GM12891 (cell line): ENCODE measurements around the gene FOXN3.
"Not testable (repeated sequence)": the region's sequence is repeated elsewhere in the genome, so short reads cannot be mapped to it uniquely, and the experiment has no call there.

Source experiments
- POLR2A ChIP-seq: IDR thresholded peaks from 2 replicates; pipeline ENCODE4 v1.6.1; 2011; ENCODE audit warnings: low read depth, low read length, control low read depth
- POLR2AphosphoS5 ChIP-seq: IDR thresholded peaks from 2 replicates; pipeline ENCODE4 v1.6.1; 2011; ENCODE audit warnings: low read depth, low read length, control low read depth
- SPI1 ChIP-seq: IDR thresholded peaks from 2 replicates; pipeline ENCODE4 v1.6.1; 2011; ENCODE audit warnings: low read depth, low read length, control low read depth
- TAF1 ChIP-seq: IDR thresholded peaks from 2 replicates; pipeline ENCODE4 v1.6.1; 2011; ENCODE audit warnings: low read depth, low read length, control low read depth

DNA sequence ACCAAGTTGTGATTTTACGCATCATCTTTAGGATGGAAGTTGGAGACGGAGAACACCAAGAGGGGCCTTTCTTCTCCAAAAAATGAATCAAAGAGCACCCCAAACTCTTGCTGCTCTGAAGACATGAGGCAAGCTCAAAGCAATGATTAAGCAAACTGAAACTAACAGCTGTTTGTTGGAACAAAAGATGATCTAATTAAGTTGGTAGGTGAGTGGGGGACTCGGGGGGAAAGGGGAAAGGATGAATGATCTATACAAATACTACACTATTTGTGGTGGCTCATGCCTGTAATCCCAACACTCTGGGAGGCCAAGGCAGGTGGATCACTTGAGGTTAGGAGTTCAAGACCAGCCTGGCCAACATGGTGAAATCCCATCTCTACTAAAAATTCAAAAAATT lies 217.7 kb downstream of the FOXN3 start:
- TF ChIP-seq POLR2A, POLR2AphosphoS5, SPI1, TAF1: not testable (repeated sequence)
